ENCODE measurements around the gene TMEM163. TPM values are rescaled to one million over a fixed set of nuclear protein-coding genes. Genes with fewer than 3 reads are reported as not detected.

TMEM163 gene
- total RNA-seq, 1 experiment from 2014 or later = 0.78 TPM

GRCh38 chr2:134460583-134460998, 258.2 kb downstream of the TMEM163 start:
- DNase-seq (ENCODE audit: low read depth) = peak; percentile 55
- in situ Hi-C loops (cut with HindIII; ENCODE audit: low pct_unique_long_range_greater_than_20kb, low sequenced_read_pairs) = no loop called here

- DNase-seq (ENCODE audit: low read depth) = no peak
- in situ Hi-C loops (cut with HindIII; ENCODE audit: low pct_unique_long_range_greater_than_20kb, low sequenced_read_pairs) = no loop called here
Observed at GRCh38 chr2:134459706-134460406, 258.9 kb downstream of the TMEM163 start.

- no peak for DNase-seq (ENCODE audit: low read depth)
- in situ Hi-C loops (cut with HindIII; ENCODE audit: low pct_unique_long_range_greater_than_20kb, low sequenced_read_pairs) = no loop called here
Observed at GRCh38 chr2:134458950-134459349, 259.9 kb downstream of the TMEM163 start.

- in situ Hi-C loops (cut with HindIII; ENCODE audit: low pct_unique_long_range_greater_than_20kb, low sequenced_read_pairs) = no loop called here
- DNase-seq (ENCODE audit: low read depth) = no peak
Observed at GRCh38 chr2:134458473-134458853, 260.3 kb downstream of the TMEM163 start.

- DNase-seq (ENCODE audit: low read depth) = no peak
- in situ Hi-C loops (cut with HindIII; ENCODE audit: low pct_unique_long_range_greater_than_20kb, low sequenced_read_pairs) = no loop called here
Observed at GRCh38 chr2:134457765-134458472, 260.9 kb downstream of the TMEM163 start.

- no peak for DNase-seq (ENCODE audit: low read depth)
- in situ Hi-C loops (cut with HindIII; ENCODE audit: low pct_unique_long_range_greater_than_20kb, low sequenced_read_pairs) = no loop called here
Observed at GRCh38 chr2:134457353-134457752, 261.4 kb downstream of the TMEM163 start.

- DNase-seq (ENCODE audit: low read depth) = no peak
- in situ Hi-C loops (cut with HindIII; ENCODE audit: low pct_unique_long_range_greater_than_20kb, low sequenced_read_pairs) = no loop called here
Observed at GRCh38 chr2:134455426-134455825, 263.4 kb downstream of the TMEM163 start.

- in situ Hi-C loops (cut with HindIII; ENCODE audit: low pct_unique_long_range_greater_than_20kb, low sequenced_read_pairs) = no loop called here
- no peak for DNase-seq (ENCODE audit: low read depth)
Observed at GRCh38 chr2:134454931-134455330, 263.9 kb downstream of the TMEM163 start.

GRCh38 chr2:134454426-134454825, 264.4 kb downstream of the TMEM163 start:
- in situ Hi-C loops (cut with HindIII; ENCODE audit: low pct_unique_long_range_greater_than_20kb, low sequenced_read_pairs) = no loop called here
- DNase-seq (ENCODE audit: low read depth) = no peak

- in situ Hi-C loops (cut with HindIII; ENCODE audit: low pct_unique_long_range_greater_than_20kb, low sequenced_read_pairs) = no loop called here
- no peak for DNase-seq (ENCODE audit: low read depth)
Observed at GRCh38 chr2:134453973-134454372, 264.8 kb downstream of the TMEM163 start.

GRCh38 chr2:134453476-134453875, 265.3 kb downstream of the TMEM163 start:
- no peak for DNase-seq (ENCODE audit: low read depth)
- in situ Hi-C loops (cut with HindIII; ENCODE audit: low pct_unique_long_range_greater_than_20kb, low sequenced_read_pairs) = no loop called here

- in situ Hi-C loops (cut with HindIII; ENCODE audit: low pct_unique_long_range_greater_than_20kb, low sequenced_read_pairs) = no loop called here
- no peak for DNase-seq (ENCODE audit: low read depth)
Observed at GRCh38 chr2:134452042-134452733, 266.6 kb downstream of the TMEM163 start.

- in situ Hi-C loops (cut with HindIII; ENCODE audit: low pct_unique_long_range_greater_than_20kb, low sequenced_read_pairs) = no loop called here
- DNase-seq (ENCODE audit: low read depth) = no peak
Observed at GRCh38 chr2:134451347-134451630, 267.5 kb downstream of the TMEM163 start.

- DNase-seq (ENCODE audit: low read depth) = no peak
- in situ Hi-C loops (cut with HindIII; ENCODE audit: low pct_unique_long_range_greater_than_20kb, low sequenced_read_pairs) = no loop called here
Observed at GRCh38 chr2:134449751-134450513, 268.9 kb downstream of the TMEM163 start.

- no peak for DNase-seq (ENCODE audit: low read depth)
- in situ Hi-C loops (cut with HindIII; ENCODE audit: low pct_unique_long_range_greater_than_20kb, low sequenced_read_pairs) = no loop called here
Observed at GRCh38 chr2:134449157-134449556, 269.6 kb downstream of the TMEM163 start.

- in situ Hi-C loops (cut with HindIII; ENCODE audit: low pct_unique_long_range_greater_than_20kb, low sequenced_read_pairs) = no loop called here
Observed at GRCh38 chr2:134448650-134449049, 270.1 kb downstream of the TMEM163 start.

GRCh38 chr2:134447669-134448068, 271.1 kb downstream of the TMEM163 start:
- in situ Hi-C loops (cut with HindIII; ENCODE audit: low pct_unique_long_range_greater_than_20kb, low sequenced_read_pairs) = no loop called here
- DNase-seq (ENCODE audit: low read depth) = no peak

More at GRCh38 chr2:134448650-134449049, 270.1 kb downstream of the TMEM163 start:
- no peak for DNase-seq (ENCODE audit: low read depth)

GRCh38 chr2:134446383-134447017, 272.3 kb downstream of the TMEM163 start:
- no peak for DNase-seq (ENCODE audit: low read depth)
- in situ Hi-C loops (cut with HindIII; ENCODE audit: low pct_unique_long_range_greater_than_20kb, low sequenced_read_pairs) = no loop called here

Data from Caki2 (cell line).